HEK293T (cell line): ENCODE measurements around the gene GABRR3.

Experiments used
- ARNT ChIP-seq: fragments of 450-650 bp; IDR thresholded peaks from 2 replicates; pipeline ENCODE4 v1.6.1; 2017; ENCODE audit warnings: mild to moderate bottlenecking
- BHLHE40 ChIP-seq: fragments of 450-650 bp; IDR thresholded peaks from 2 replicates; pipeline ENCODE4 v1.6.1; 2016; ENCODE audit warnings: mild to moderate bottlenecking, moderate library complexity, borderline replicate concordance
- CTBP1 ChIP-seq: fragments of 450-650 bp; IDR thresholded peaks from 2 replicates; pipeline ENCODE4 v1.6.1; 2016; ENCODE audit warnings: borderline replicate concordance
- FOXA1 ChIP-seq: fragments of 450-650 bp; IDR thresholded peaks from 2 replicates; pipeline ENCODE4 v1.6.1; 2016; ENCODE audit warnings: mild to moderate bottlenecking
- FOXM1 ChIP-seq: fragments of 450-650 bp; IDR thresholded peaks from 2 replicates; pipeline ENCODE4 v1.6.1; 2017; ENCODE audit warnings: mild to moderate bottlenecking, borderline replicate concordance
- HDGF ChIP-seq: fragments of 450-650 bp; IDR thresholded peaks from 2 replicates; pipeline ENCODE4 v1.6.1; 2017; ENCODE audit warnings: antibody characterized with exemption, borderline replicate concordance
- L3MBTL2 ChIP-seq: fragments of 450-650 bp; conservative IDR thresholded peaks from 2 replicates; pipeline ENCODE4 v1.6.1; 2016; ENCODE audit warnings: mild to moderate bottlenecking
- LEF1 ChIP-seq: fragments of 450-650 bp; IDR thresholded peaks from 2 replicates; pipeline ENCODE4 v1.6.1; 2017; ENCODE audit warnings: mild to moderate bottlenecking, borderline replicate concordance
- NFRKB ChIP-seq: fragments of 450-650 bp; IDR thresholded peaks from 2 replicates; pipeline ENCODE4 v1.6.1; 2016; ENCODE audit warnings: mild to moderate bottlenecking, moderate library complexity
- SP1 ChIP-seq: fragments of 450-650 bp; IDR thresholded peaks from 2 replicates; pipeline ENCODE4 v1.6.1; 2017
- TARDBP ChIP-seq: fragments of 450-650 bp; IDR thresholded peaks from 2 replicates; pipeline ENCODE4 v1.6.1; 2016

GRCh38 chr3:97942801-97943546 lies 92.1 kb downstream of the GABRR3 start:
- TF ChIP-seq TARDBP (no peak), SP1 (no peak), BHLHE40 (no peak), FOXM1 (no peak), FOXA1 (no peak), NFRKB (no peak), LEF1 (no peak), ARNT (no peak), L3MBTL2 (no peak), CTBP1 (no peak), HDGF (no peak)
